Neutrophil (primary cell): ENCODE measurements around the gene RIMBP2.

ENCODE experiments used
- H3K27ac ChIP-seq: fragments of 200-600 bp; sonication (generic); 2 replicates; pipeline ENCODE4 v1.5.1; 2016; ENCODE audit warnings: mild to moderate bottlenecking, moderate library complexity
- H3K27me3 ChIP-seq: fragments of 200-600 bp; sonication (generic); 2 replicates; pipeline ENCODE4 v1.6.0; 2016; ENCODE audit warnings: mild to moderate bottlenecking
- H3K36me3 ChIP-seq: fragments of 200-600 bp; sonication (generic); 2 replicates; pipeline ENCODE4 v1.5.1; 2017
- H3K4me1 ChIP-seq, 2 experiments: fragments of 200-600 bp in 1 of 2; sonication (generic) in 1 of 2; 1 replicate in 1 of 2; 2 replicates in 1 of 2; pipeline versions ENCODE4 v1.5.1 to v1.6.1; 2013 to 2016; ENCODE audit warnings: low read depth in 1 of 2, low read length in 1 of 2, mild to moderate bottlenecking in 1 of 2, moderate library complexity in 1 of 2; ENCODE audit not compliant: control insufficient read depth in 1 of 2, insufficient read depth in 1 of 2
- H3K4me3 ChIP-seq, 2 experiments: fragments of 200-600 bp in 1 of 2; sonication (generic) in 1 of 2; 1 replicate in 1 of 2; 2 replicates in 1 of 2; pipeline ENCODE4 v1.5.1; 2013 to 2016; ENCODE audit warnings: low read depth in 1 of 2, low read length in 1 of 2, mild to moderate bottlenecking in 1 of 2, moderate library complexity in 1 of 2
- H3K9me3 ChIP-seq: fragments of 200-600 bp; sonication (generic); 2 replicates; pipeline ENCODE4 v1.5.1; 2016
- TF ChIP-seq, protein P1 (sequence below): fragments of 200-600 bp; sonication (generic); IDR thresholded peaks from 2 replicates; pipeline ENCODE4 v1.5.1; 2016; ENCODE audit warnings: antibody characterized with exemption

Gene RIMBP2

DNA sequence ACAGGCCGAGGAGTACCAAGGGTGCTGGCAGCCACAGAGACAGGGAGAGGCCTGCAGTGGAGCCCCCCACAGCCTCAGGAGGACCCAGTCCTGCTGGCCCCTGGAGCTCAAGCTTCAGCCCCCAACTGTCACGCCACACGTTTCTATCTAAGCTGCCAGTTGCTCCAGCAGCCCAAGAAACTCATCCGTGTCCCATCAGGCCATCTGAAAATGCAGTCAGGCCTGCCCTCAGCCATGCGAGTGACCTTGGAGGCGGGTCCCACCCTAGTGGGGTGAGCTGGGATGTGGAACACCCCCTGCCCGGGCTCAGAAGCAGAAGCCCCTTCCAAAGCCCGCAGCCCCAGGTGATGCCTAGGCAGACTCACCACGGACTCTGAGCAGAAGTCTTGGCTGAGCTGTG lies 158.9 kb downstream of the RIMBP2 start:
- Histone ChIP-seq H3K4me3 (no peak overlapping the region), H3K27me3 (no peaks in the 10 kb centered on the region), H3K4me1 (no peaks in the 10 kb centered on the region), H3K27ac (no peak overlapping the region), H3K36me3 (no peaks in the 10 kb centered on the region), H3K9me3 (no peaks in the 10 kb centered on the region)
- TF ChIP-seq, protein P1, sequence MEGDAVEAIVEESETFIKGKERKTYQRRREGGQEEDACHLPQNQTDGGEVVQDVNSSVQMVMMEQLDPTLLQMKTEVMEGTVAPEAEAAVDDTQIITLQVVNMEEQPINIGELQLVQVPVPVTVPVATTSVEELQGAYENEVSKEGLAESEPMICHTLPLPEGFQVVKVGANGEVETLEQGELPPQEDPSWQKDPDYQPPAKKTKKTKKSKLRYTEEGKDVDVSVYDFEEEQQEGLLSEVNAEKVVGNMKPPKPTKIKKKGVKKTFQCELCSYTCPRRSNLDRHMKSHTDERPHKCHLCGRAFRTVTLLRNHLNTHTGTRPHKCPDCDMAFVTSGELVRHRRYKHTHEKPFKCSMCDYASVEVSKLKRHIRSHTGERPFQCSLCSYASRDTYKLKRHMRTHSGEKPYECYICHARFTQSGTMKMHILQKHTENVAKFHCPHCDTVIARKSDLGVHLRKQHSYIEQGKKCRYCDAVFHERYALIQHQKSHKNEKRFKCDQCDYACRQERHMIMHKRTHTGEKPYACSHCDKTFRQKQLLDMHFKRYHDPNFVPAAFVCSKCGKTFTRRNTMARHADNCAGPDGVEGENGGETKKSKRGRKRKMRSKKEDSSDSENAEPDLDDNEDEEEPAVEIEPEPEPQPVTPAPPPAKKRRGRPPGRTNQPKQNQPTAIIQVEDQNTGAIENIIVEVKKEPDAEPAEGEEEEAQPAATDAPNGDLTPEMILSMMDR: no peak

DNA sequence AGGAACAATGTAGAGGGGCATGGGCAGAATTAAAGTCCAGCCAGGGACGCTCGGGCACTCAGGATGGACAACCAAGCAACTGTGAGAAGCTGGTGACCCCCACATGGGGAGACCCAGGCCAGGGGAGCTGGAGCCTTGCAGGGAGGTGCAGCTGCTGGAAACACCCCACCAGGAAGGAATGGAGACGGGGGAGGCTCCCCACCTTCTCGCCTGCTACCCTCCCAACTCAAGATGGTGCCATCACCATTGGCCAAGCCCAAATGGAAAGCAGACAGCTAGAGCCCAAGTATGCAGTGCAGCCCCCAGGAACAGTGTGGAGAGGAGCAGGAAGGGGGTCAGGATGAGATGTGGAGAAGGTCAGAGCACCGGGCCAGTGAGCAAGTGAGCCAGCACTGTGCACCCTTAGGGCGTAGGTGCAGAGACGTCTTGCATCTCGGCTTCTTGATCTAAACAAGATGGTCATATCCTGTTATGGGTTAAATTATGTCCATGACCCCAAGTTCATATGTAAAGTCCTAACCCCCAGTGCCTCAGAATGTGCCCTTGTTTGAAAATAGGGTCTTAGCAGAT lies 159.5 kb downstream of the RIMBP2 start:
- Histone ChIP-seq H3K9me3 (no peaks in the 10 kb centered on the region), H3K4me3 (no peak overlapping the region), H3K27me3 (no peaks in the 10 kb centered on the region), H3K27ac (no peak overlapping the region), H3K4me1 (no peaks in the 10 kb centered on the region), H3K36me3 (no peaks in the 10 kb centered on the region)
- TF ChIP-seq, protein P1: no peak

DNA sequence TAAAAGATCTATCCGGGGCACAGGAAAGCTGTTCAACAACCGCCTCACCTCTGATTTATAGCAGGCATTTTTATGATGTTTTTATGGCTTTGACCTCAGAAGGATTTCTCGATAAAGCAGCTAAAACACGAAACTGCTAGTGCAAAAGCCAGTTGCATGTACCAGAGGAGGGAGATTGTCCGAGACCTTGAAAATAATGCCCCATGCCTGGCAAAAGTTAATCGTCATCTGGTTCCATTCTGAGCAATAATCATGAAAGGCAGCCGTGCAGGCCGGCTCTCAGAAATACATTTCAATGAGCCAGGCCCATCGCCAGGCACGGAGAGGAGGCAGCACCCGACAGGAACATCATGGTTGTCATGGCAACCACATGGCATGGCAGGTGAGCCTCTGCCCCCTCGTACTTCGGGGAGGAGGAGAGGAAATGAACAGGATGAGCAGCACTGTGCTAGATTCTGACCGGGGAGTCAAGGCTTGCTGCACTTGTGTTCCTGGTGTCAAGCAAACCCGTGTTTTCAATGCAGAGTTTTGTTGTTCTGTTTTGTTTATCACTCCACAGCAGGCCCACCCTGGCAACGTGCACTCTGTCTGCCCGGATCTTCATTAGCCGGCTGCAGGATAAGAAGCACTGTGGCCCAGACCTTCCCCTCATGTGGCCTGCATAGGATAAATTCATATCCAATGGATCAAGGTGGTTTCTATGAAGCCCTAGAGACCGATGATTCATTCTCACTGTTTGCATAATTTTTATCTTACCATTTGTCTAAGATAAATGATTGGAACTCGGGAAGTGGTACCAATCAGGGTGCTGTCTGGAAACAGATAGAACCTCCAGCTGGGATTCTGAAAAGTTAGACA lies 160.2 kb downstream of the RIMBP2 start:
- no peaks in the 10 kb centered on the region for H3K36me3 ChIP-seq
- TF ChIP-seq, protein P1: no peak
- H3K4me3 ChIP-seq: no peak overlapping the region
- no peaks in the 10 kb centered on the region for H3K9me3 ChIP-seq
- H3K27me3 ChIP-seq: no peaks in the 10 kb centered on the region
- no peak overlapping the region for H3K27ac ChIP-seq
- H3K4me1 ChIP-seq: no peaks in the 10 kb centered on the region

DNA sequence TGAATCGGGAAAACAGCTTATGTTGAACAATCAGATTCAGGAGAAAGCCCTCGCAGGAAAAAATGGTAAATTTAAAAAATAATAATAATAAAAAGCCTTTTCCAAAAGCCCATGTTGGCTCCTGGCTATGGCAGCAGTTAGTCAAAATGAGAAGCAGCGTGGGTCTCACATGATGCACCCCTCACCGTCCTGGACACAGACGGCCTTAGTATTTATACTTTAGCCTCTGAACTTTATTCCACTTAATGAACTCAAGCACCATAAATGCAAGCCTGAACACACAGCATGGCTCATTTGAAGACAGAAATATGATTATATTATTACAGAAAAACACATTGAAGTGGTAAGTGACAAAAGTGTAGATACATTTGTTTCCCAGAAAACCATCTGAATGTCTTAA lies 160.9 kb downstream of the RIMBP2 start:
- no peak overlapping the region for H3K4me3 ChIP-seq
- no peaks in the 10 kb centered on the region for H3K36me3 ChIP-seq
- H3K27ac ChIP-seq: no peak overlapping the region
- H3K27me3 ChIP-seq: no peaks in the 10 kb centered on the region
- H3K4me1 ChIP-seq: no peaks in the 10 kb centered on the region
- no peaks in the 10 kb centered on the region for H3K9me3 ChIP-seq
- TF ChIP-seq, protein P1: no peak

DNA sequence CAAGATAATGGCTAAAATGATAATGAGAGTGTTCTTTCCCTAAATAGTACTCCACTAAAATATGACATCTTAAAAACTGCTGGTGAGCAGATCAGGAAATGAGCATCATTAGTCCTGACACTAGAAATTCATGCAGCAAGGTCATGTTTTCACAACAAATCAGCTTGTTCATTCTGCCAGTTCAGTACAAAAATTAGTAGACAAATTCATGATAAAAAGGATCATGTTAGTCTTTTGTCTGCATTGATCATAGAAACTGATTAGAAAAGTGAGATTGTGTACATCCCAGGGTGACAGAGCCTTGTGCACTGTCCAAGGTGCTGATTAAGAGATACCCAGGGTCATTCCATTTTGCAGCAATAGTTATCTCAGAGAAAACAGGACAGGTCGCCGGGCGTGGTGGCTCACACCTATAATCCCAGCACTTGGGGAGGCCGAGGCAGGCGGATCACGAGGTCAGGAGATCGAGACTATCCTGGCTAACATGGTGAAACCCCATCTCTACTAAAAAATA lies 163.6 kb downstream of the RIMBP2 start:
- H3K9me3 ChIP-seq: no peaks in the 10 kb centered on the region
- TF ChIP-seq, protein P1: no peak
- H3K27me3 ChIP-seq: no peaks in the 10 kb centered on the region
- no peak overlapping the region for H3K4me3 ChIP-seq
- H3K36me3 ChIP-seq: no peaks in the 10 kb centered on the region
- no peak overlapping the region for H3K27ac ChIP-seq
- no peaks in the 10 kb centered on the region for H3K4me1 ChIP-seq
